Adrenal gland (tissue), 5 donors: ENCODE results near the gene RAB4A.

Experiments
- CTCF ChIP-seq, 6 experiments: fragments of 450-650 bp in 4 of 6; fragments of 200-600 bp in 2 of 6; sonication (generic) in 1 of 6; IDR thresholded peaks; 1 replicate in 5 of 6; 2 replicates in 1 of 6; pipeline versions ENCODE4 v1.5.1 to v1.8.0; 2016 to 2021; ENCODE audit warnings: antibody characterized with exemption in 6 of 6, mild to moderate bottlenecking in 2 of 6, moderate library complexity in 1 of 6
- POLR2A ChIP-seq, 2 donors: fragments of 450-650 bp; IDR thresholded peaks; one replicate each; pipeline ENCODE4 v1.6.1; 2017; ENCODE audit warnings: antibody characterized with exemption in 2 of 2, mild to moderate bottlenecking in 2 of 2, moderate library complexity in 1 of 2
- donor health status: DM: no; HTN: no; CAD: no.

GRCh38 chr1:229309074-229309473 is 38.2 kb downstream of the RAB4A start:
- TF ChIP-seq CTCF (IDR thresholded peaks at IDR 0.05) (no peak), POLR2A (IDR thresholded peaks at IDR 0.05) (no peak)
